ENCODE data around the gene SPTSSA. TPM values are rescaled to one million over a fixed set of nuclear protein-coding genes. Genes with fewer than 3 reads are reported as not detected.

Gene SPTSSA
- total and polyA plus RNA-seq, 12 donors, result 20.6 to 205 (median 55.3) TPM

GRCh38 chr14:34466691-34467090 is 4.7 kb upstream of the SPTSSA start:
- TF ChIP-seq CTCF (IDR thresholded peaks at IDR 0.05) (no peak), POLR2A (IDR thresholded peaks at IDR 0.05) (no peak)
- Histone ChIP-seq H3K4me3 (no peak overlapping the region), H3K4me1 (replicated peaks in 1 of 2) (peaks cover 4 to 6% of the 10 kb centered on the region in 2 donors), H3K27me3 (no peaks in the 10 kb centered on the region), H3K36me3 (replicated peaks in 1 of 2) (no peaks in the 10 kb centered on the region), H3K27ac (no peak overlapping the region), H3K9me3 (replicated peaks in 1 of 3) (no peaks in the 10 kb centered on the region)
- 90 to 100% (median 93%) methylated on average over 2 of the region's 2 CpGs for WGBS, 4 donors
- DNase-seq, result peak in 1 of 7 donors; percentile 39
- intact Hi-C loops (cut with DNase I), result no loop called here

GRCh38 chr14:34465069-34465859 is 3.2 kb upstream of the SPTSSA start:
- Histone ChIP-seq H3K27me3 (no peaks in the 10 kb centered on the region), H3K4me3 (no peak overlapping the region), H3K36me3 (replicated peaks in 1 of 2) (no peaks in the 10 kb centered on the region), H3K4me1 (replicated peaks in 1 of 2) (peaks cover 10 to 15% of the 10 kb centered on the region in 2 donors), H3K9me3 (replicated peaks in 1 of 3) (no peaks in the 10 kb centered on the region), H3K27ac (peak overlapping the region in 2 of 5 donors; percentile 8 to 58)
- intact Hi-C loops (cut with DNase I), result no loop called here
- TF ChIP-seq POLR2A (IDR thresholded peaks at IDR 0.05) (no peak), CTCF (IDR thresholded peaks at IDR 0.05) (no peak)
- 40 to 70% (median 51%) methylated on average over 2 of the region's 2 CpGs for WGBS, 4 donors
- DNase-seq, result no peak

GRCh38 chr14:34463598-34463961 is 1.5 kb upstream of the SPTSSA start:
- no peaks in the 10 kb centered on the region for H3K36me3 ChIP-seq (replicated peaks in 1 of 2)
- 79 to 86% (median 82%) methylated on average over 1 of the region's 1 CpG for WGBS, 4 donors
- H3K9me3 ChIP-seq (replicated peaks in 1 of 3), result no peaks in the 10 kb centered on the region
- TF ChIP-seq POLR2A (IDR thresholded peaks at IDR 0.05), result no peak
- TF ChIP-seq CTCF (IDR thresholded peaks at IDR 0.05), result no peak
- no peak overlapping the region for H3K27ac ChIP-seq
- H3K4me3 ChIP-seq, result no peak overlapping the region
- no peaks in the 10 kb centered on the region for H3K27me3 ChIP-seq
- peaks cover 12 to 22% of the 10 kb centered on the region in 2 donors for H3K4me1 ChIP-seq (replicated peaks in 1 of 2)
- no peak for DNase-seq
- intact Hi-C loops (cut with DNase I), result no loop called here

DNA sequence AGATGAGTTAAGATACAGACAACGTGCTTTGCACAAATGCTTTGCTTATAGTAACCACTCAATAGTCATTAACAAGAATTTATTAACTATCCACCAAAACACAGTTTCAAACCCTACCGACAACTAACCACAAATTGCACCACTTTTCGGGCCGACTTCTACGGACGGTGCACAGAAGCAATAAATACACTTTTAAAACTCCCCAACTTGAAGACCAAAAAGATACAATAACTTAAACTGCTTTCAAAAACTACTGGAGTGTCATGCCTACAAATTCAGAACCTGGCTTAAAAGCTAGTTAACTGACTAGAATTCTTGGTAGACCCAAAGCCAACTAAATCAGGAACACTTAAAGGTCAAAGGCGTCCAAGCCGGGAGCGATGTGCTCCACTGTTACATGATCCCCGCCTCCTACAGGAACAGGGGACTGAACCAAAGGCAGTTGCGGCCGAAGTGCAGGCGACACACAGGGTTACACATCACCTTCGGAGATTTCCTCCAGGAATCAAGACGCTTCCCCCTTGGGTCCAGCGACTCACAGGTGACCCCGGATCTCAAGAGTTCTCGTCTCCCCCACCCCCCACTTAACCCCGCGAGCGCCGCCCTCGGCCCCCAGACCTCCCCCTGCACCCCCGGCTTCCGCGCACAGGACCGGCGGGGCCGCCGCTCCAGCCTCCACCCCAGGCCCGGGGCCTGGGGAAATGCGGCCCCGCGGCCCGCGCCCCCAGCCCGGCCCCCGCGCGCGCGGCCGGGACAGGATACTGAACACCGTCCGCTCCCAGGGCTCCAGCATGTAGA is 507 bp downstream of the SPTSSA start:
- TF ChIP-seq POLR2A (IDR thresholded peaks at IDR 0.05) (no peak), CTCF (IDR thresholded peaks at IDR 0.05) (no peak)
- 0 to 2% (median 1%) methylated on average over 14 to 45 of the region's 45 CpGs for WGBS, 4 donors
- Histone ChIP-seq H3K4me3 (peak overlapping the region; percentile 31 to 98 (median 58)), H3K27me3 (no peaks in the 10 kb centered on the region), H3K4me1 (replicated peaks in 1 of 2) (peaks cover 12 to 22% of the 10 kb centered on the region in 2 donors), H3K36me3 (replicated peaks in 1 of 2) (peaks cover 0 to 1% of the 10 kb centered on the region in 2 donors), H3K9me3 (replicated peaks in 1 of 3) (no peaks in the 10 kb centered on the region), H3K27ac (peak overlapping the region; percentile 62 to 100 (median 91))
- intact Hi-C loops (cut with DNase I), result no loop called here
- peak; percentile 58 to 82 (median 68) for DNase-seq
